HG03520 (cell line): Measurements from ENCODE around the gene ATG4B.
"Not testable (repeated sequence)": the region's sequence is repeated elsewhere in the genome, so short reads cannot be mapped to it uniquely, and the experiment has no call there.

Source experiments
- ATAC-seq: cut with Tn5 transposase; IDR thresholded peaks from one replicate; pipeline ENCODE4 v1.9.1; 2021; ENCODE audit warnings: mild to moderate bottlenecking, moderate library complexity; ENCODE audit not compliant: unreplicated experiment

ATG4B gene

GRCh38 chr2:241637018-241637794 lies at the start of gene ATG4B, which contains the start of gene THAP4:
Gene ATG4B (plus strand): TSS chr2:241637693. CDS start chr2:241637715, 22 bp downstream.
Gene THAP4 (minus strand): TSS chr2:241637158. CDS start chr2:241637017, 141 bp downstream.
- ATAC-seq, result peak; percentile 57

GRCh38 chr2:241589863-241590262 lies 47.6 kb upstream of the ATG4B start:
- ATAC-seq, result not testable (repeated sequence)

DNA sequence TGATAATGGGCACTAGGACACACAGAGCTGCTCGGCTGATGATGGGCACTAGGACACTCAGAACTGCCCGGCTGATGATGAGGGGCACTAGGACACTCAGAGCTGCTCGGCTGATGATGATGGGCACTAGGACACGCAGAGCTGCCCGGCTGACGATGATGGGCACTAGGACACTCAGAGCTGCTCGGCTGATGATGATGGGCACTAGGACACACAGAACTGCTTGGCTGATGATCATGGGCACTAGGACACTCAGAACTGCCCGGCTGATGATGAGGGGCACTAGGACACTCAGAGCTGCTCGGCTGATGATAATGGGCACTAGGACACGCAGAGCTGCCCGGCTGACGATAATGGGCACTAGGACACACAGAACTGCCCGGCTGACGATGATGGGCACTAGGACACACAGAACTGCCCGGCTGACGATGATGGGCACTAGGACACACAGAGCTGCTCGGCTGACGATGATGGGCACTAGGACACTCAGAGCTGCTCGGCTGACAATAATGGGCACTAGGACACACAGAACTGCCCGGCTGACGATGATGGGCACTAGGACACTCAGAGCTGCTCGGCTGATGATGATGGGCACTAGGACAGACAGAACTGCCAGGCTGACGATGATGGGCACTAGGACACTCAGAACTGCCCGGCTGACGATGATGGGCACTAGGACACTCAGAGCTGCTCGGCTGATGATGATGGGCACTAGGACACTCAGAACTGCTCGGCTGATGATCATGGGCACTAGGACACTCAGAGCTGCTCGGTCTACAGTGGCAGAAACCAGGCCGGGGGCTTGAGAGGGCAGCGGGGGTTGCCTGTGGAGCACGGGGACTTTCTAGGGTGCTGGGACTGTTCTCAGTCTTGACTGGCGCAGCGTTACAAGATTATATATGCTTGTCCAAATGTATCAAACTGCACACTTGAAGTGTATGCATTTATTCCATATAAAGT lies 46.7 kb upstream of the ATG4B start:
- not testable (repeated sequence) for ATAC-seq

- no peak for ATAC-seq
These were observed 45.2 kb upstream of the ATG4B start for GRCh38 chr2:241592126-241592845.

DNA sequence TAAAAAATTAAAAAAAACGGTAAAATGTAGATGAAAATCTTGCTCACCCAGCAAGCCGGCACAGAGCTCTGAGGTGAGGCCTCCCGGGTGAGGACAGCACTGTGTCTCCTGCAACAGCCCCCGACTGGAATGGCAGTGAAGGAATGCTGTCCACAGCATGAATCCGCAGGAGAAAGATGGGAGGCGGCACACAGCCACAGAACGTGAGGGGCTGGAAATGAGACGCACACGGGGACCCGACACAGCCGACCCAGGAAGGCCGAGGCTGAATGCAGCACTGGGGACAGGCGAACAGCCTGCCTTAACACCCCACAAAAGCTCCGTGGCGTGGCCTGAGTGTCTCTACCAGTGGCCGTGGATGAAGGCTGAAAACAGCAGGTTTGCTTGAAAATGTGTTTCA lies 44.2 kb upstream of the ATG4B start:
- ATAC-seq, result no peak

DNA sequence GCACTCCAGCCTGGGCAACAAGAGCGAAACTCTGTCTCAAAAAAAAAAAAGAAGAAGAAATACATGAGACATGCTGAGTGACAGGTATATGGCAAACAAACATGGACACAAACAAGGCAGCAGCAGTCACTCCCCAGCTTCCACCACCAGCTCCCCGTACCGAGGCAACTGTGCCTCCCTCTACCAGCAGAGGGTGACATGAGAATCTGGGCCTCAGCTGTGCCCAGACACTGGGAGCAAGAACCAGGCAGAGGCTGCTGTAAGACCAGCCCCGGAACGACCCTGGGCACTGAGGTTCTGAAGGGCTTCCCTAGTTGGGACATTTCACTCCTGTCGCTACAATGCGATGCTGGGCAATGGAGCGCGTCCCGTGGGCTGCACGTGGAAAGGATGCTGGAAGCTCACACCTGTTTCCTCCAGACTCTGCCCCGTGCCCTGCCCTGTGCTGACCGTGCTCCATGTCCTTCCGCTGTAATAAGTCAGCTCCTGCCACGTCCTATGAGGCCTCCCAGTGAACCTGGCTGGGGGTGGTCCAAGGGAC lies 41.8 kb upstream of the ATG4B start:
- no peak for ATAC-seq

GRCh38 chr2:241597561-241597960 lies 39.9 kb upstream of the ATG4B start:
- no peak for ATAC-seq

DNA sequence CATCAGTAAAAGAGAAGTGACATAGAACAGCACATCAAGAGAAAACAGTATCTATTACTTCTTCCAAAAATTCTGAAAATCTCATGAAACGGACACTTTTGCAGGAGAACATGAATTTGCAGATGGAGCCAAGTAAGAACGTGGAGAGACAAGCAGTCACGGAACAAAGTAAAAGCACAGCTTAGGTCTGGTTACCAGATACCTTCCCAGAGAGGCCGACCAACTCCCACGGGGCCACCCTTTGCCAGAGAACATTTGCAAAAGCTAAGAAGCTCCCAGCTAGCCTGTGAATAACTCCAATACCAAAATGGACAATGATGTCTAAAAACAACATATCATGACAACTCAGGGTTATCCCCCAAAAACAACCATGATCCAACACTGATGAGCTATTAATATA lies 39.4 kb upstream of the ATG4B start:
- ATAC-seq, result no peak

DNA sequence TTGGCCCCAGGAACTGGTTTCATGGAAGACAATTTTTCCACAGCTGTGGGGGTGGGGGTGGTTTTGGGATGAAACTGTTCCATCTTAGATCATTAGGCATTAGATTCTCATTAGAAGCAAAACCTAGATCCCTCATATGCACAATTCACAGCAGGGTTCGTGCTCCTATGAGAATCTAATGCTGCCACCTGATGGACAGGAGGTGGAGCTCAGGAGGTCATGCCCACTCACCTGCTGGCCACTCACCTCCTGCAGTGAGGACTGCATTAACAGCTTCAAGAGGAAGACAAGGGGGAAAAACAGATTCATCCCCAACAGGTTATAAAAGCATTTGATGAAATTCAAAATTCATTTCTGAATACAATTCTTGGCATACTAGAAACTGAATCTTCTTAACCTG lies 39.0 kb upstream of the ATG4B start:
- ATAC-seq, result no peak

DNA sequence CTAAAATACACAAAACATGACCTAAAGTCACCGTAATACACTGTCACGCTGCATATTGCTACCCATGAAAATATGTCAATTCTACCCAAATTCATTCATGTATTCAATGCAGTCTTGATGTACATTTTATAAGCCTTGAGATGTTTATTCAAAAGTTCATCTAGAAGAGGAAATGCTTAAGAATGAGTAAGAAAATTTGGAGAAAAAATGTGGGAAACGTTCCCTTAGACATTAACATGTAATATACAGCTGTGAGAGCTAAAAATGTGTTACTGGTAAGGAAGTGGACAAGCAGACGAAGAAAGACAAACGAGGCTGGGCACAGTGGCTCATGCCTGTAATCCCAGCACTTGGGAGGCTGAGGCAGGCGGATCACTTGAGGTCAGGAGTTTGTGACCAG lies 37.9 kb upstream of the ATG4B start:
- no peak for ATAC-seq

GRCh38 chr2:241601841-241602240 lies 35.7 kb upstream of the ATG4B start:
- no peak for ATAC-seq

DNA sequence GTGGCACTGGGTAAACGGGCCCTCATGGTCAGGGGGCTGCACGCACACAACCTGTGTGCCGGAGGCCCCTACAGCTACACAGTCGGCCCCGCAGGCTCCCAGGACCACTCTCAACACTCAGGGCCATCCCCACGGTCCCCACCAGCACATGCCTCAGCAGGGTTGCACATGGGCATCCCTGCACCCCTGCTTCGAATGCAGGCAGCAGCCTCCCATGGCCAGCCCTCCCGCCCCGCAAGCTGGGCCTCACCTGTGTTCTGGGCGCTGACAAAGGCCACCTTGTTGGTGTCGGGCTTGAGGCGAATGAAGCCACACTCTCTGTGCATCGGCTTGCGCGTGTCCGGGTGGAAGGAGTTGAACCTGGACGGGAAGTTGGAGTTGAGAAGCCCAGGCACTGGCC lies 34.8 kb upstream of the ATG4B start:
- no peak for ATAC-seq

DNA sequence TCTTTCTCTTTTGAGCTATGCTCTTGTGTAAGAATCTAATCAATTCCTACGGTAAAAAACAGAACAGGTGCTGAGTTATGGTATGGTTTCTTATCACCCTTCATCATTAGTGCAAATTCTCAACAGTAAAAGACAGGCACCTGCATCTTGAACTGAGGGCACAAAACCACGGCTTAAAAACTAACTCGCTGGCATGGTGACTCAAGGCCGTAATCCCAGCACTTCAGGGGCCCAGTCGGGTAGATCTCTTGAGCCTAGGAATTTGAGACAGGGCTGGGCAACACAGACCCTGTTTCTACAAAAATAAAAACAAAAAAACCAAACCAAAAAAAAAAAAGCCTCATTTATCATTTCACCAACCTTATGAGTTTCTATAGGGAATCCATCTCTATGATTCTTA lies 33.8 kb upstream of the ATG4B start:
- ATAC-seq, result no peak

DNA sequence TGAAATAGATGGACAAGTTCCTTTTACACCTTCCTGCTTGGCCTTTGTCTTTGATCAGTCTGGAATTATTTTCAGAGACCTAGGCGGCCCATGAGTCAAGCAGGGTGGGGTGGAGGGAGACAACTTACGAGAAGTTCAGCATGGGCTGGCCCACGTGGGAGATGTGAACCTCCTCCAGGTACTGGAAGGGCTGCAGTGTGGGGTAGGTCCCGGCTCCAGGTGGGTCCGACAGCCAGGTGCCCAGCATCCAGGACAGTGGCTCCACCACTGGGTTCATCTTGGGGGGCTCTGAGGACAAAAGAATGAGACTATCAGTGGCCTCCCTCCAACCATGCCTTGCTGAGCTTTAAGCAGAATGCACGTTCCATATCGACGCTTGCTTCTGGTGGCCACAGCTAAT lies 31.3 kb upstream of the ATG4B start:
- ATAC-seq, result no peak

DNA sequence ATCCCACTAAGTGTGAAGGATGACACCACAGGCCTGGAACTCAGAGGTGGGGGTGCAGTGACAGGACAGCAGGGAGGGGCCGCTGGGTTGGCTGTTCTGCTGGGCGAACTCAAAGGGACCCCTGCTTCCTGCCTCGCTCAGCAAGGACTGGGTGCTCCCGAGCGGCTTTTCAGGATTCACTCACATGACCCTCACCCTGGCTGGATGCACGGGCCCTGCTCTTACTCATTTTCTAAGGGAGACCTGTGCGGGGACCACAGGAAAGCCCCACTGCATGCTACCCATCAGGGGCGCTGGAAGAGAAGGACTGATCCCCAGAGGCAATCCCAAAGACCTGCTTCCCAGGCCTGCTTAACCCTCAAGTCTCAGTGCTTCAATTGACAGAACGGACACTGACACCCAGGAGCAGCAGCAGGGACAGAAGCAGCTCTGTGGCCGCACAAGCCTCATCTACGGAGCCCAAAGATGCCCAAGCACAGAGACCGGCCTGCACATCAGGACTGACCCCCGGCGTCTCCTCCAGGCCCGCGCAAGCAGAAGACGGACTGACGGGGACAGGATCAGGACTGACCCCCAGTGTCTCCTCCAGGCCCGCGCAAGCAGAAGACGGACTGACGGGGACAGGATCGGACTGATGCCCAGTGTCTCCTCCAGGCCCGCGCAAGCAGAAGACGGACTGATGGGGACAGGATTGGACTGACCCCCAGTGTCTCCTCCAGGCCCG lies 30.2 kb upstream of the ATG4B start:
- ATAC-seq, result no peak

DNA sequence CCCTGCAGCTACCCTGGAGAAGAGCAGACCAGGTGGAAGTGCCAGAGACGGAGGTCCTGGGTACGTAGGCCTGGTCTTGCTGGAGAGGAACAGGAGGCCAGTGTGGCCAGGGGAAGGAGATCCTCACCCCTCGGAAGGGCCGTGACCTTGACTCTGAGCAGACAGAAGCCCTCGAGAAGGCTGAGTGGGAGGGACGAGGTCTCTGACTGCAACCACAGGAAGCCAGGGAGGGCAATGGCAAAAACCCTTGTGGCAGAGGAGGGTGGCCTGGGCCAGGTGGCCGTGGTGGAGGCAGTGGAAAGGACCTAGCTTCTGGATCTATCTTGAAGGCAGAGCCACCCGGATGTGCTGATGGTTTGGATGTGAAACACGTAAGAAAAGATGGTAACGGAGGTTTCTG lies 28.6 kb upstream of the ATG4B start:
- ATAC-seq, result no peak

DNA sequence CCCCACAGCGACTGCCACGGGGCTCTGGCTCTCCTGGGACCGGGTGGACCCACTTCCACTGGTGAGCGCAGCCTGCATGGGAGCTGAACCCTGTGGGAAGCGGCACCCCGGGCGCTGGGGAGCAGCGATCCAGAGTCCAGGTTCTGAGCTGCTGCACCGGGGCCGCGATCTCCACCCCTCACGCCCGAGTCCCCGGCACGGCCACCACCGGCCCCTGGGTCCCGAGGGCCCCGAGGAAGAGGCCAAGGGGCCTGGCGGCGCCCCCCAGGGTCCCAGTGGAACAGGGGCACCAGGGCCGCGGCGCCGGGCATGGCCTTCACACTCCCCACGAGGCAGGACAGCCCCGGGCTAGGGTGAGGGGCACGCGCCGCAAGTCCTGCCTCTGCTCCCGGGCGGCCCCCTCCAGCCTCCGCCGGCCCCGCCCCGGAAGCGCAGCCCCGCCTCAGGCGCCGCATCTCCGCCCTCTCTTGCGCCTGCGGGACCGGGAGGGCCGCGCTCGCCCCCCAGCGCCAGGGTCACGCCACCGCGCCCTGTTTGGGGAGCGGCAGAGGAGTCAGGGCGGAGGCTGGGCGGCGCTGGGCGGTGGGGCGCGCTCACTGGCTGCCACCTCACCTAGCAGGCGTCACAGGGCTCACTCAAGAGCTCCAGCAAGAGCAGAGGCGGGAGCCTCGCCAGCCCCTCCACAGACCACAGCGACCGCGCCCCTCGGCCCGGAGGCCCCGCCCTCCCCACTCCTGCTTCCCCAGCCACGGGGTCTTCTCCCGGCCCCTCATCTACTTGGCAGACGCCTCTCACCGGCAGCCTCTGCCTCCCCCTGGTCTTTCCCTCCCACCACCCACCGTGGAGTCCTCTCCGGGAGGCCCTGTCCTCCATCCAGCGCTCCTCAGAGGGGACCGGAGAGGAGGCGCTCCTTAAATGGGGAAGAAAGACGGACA lies 27.4 kb upstream of the ATG4B start:
- ATAC-seq, result peak; percentile 84

GRCh38 chr2:241611062-241611461 lies 26.4 kb upstream of the ATG4B start:
- no peak for ATAC-seq
